Ramos (cell line): ENCODE data around the gene TBXT.

Source experiments
- in situ Hi-C: fragments of 300-500 bp; cut with MboI; formaldehyde crosslinking; loops from one replicate; pipeline ENCODE4 v1.14.3; 2022; ENCODE audit warnings: low sequenced_read_pairs; ENCODE audit not compliant: unreplicated experiment

Gene TBXT

GRCh38 chr6:166121726-166122125 is 45.9 kb downstream of the TBXT start:
- in situ Hi-C loops: no loop called here

- in situ Hi-C loops: no loop called here
Observed at GRCh38 chr6:166119116-166119911, 48.3 kb downstream of the TBXT start.

DNA sequence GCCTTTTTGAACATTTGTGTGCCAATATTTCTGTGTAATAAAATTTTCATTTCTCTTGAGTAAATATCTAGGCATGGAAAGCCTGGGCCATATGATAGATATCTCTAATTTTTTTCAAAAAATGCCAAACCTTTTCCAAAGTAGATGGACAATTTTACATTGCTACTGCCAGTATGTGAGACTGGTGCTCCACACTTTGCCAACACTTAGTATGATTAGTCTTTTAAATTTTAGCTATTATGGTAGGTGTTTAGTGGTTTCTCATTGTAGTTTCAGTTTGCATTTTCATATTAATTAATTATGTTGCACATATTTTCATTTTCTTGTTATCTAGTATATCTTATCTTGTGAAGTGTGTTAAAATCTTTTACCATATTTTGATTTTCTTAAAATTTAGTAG is 52.0 kb downstream of the TBXT start:
- in situ Hi-C loops: no loop called here

DNA sequence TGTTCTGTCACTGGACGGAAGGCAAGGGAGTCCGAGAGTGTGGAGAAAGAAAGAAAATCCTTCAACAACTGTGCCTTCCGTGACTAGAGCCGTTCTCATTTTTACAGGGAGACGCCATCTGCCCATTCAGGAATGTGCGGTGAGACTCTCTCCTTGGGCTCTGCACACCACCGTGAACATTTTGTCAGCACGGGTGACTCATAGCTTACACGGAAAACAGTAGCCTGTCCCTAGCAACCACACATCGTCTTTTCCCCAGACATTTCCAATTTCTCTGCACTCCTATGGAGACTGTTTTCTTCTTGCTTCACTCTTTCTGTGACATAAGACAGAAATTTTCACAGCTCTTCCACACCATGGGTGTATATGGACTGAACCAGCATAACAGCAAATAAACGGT is 55.1 kb downstream of the TBXT start:
- in situ Hi-C loops: no loop called here

DNA sequence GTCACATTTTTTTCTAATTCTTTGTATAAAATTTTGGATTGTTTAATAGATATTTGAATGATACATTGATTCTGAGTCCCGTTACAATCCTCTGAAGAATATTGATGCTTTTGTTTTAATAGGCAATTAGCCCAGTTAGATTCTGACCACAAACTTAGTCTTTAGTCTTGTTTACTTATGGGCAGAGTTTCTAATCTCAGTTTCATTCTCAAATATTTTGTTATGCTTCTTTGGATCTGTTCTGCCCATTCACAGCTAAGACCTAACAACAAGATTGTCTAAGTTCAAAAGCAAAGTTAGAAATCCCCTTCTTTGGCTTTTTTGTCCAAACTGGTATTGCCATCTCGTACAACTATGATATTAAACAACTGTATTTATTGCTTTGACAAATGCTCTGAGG is 58.0 kb downstream of the TBXT start:
- in situ Hi-C loops: loop anchor here (5.0 kb wide), 1 partner anchor 227 kb away; no protein-coding TSS in a partner anchor
